DMS153 (cell line): Measurements from ENCODE around the gene XK.
"Not testable (repeated sequence)": the region's sequence is repeated elsewhere in the genome, so short reads cannot be mapped to it uniquely, and the experiment has no call there.

Experiments
- DNase-seq: peaks from one replicate; lab custom pipeline; 2025; lab: John Stamatoyannopoulos, UW

XK gene, protein sequence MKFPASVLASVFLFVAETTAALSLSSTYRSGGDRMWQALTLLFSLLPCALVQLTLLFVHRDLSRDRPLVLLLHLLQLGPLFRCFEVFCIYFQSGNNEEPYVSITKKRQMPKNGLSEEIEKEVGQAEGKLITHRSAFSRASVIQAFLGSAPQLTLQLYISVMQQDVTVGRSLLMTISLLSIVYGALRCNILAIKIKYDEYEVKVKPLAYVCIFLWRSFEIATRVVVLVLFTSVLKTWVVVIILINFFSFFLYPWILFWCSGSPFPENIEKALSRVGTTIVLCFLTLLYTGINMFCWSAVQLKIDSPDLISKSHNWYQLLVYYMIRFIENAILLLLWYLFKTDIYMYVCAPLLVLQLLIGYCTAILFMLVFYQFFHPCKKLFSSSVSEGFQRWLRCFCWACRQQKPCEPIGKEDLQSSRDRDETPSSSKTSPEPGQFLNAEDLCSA

DNA sequence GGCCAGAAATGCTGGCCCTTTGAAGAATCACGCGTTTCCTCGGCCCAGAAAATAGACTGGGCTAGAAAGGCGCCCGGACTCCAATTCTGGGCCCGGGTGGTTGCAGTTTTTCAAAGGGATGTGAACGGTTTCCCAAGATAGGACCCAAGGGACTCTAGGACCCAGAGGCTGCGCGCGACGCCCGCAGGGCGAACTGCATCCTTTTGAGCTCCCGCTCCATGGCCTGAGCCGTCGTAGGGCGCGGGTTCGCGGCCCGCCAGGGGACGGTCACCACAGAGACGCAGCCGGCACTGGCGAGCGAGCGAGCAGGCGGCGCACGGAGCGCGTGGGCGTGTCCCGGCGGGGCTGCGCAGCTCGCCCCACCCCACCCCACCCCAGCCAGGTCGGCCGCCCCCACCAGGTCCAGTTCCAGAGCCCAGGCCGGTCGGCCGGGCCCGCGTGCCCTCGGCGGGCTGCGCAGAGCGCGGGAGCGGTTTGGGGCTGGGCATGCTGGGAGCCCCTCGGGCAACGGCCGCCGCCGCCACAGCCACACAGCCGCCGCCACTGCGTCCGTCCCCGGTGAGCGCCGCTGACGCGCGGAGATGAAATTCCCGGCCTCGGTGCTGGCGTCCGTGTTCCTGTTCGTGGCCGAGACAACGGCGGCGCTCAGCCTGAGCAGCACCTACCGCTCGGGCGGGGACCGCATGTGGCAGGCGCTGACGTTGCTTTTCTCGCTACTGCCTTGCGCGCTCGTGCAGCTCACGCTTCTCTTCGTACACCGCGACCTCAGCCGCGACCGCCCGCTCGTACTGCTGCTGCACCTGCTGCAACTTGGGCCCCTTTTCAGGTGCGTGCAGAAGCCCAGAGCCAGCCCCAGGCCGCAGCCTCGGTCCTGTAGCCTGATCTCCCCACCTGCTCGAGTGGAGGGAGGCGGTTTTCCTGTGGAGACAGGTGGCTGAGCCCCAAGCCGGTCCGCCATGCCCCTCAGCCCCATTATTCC lies at the start of gene XK:
TSS of gene XK (plus strand) at position 411 of the 979 bp plus-strand sequence. CDS start at position 582, 171 bp downstream.
- DNase-seq: peak; percentile 25

DNA sequence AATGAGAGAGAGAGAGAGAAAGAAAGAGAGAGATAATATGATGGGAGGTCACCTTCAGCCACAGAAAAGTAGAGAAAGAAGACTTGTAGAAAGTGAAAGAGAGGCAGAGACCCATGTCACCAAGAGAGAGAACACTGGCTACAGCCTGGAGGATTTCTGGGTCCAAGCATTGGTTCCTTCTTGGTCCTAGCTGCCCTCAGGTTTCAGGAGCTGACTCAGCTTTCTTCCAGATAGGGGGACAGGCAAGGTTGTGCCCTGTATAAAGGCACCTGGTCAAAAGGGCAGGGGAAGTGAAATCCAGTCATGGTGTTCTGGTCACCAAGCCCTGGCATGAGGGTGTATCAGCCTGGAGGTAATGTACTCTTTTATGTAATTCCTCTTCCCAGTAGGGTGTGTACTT lies 47.5 kb upstream of the XK start:
- DNase-seq: no peak

- no peak for DNase-seq
These were observed 45.4 kb upstream of the XK start for GRCh38 chrX:37640142-37640541.

- DNase-seq: no peak
These were observed 43.7 kb upstream of the XK start for GRCh38 chrX:37641859-37642258.

- no peak for DNase-seq
These were observed 40.9 kb upstream of the XK start for GRCh38 chrX:37644381-37645305.

DNA sequence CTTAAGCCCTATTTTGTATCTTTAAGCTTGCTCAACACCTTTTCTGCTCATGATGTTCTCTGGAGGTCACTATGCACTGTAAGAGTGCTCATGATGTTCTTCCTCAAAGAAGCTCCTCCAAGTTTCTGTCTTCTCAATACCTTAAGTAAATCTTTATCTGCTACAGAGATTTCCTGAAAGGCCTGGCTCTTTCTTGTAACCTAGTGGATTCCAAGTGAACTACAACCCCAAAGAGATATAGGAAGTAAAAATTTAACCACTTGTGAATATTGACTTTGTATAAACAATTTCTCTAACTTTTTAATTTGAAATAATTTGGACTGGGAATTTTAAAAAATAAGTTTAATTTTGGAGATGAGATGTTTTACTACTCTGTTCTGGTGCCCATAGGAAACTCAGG lies 39.3 kb upstream of the XK start:
- DNase-seq: no peak

- DNase-seq: not testable (repeated sequence)
These were observed 34.7 kb upstream of the XK start for GRCh38 chrX:37650879-37651278.

GRCh38 chrX:37651921-37652452 lies 33.6 kb upstream of the XK start:
- no peak for DNase-seq

- DNase-seq: no peak
These were observed 32.9 kb upstream of the XK start for GRCh38 chrX:37652589-37653231.

DNA sequence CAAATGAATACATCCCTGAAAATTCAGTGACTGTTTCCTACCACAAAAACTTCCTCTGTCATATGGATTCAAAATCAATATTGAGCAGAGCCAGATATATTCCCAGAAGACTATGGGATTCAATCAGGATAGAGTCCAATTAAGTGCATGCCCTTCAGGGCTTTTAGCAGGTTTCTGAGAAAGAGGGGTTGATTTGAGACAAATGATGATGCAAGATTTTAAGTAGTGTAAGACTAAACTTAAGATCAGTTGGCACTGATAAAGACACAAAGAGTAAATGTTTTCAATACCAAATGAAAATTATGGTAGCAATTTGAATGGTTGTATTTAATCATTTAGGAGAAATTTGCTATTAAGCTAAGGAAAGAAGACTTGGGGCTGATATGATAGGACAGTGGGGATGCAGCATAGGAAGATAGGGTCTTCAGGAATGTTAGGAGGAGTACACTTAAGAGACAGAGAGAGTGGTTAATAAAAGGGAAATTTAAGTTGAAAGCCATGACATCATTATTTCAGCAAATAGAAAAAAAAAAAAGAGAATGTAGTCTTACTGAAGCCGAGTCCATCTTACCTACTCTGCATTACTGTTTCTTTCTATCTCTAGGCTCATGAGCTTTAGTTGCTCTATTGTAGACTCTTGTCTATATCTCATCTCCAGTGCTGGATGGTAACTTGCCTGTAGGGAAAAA lies 32.0 kb upstream of the XK start:
- no peak for DNase-seq

- no peak for DNase-seq
These were observed 27.1 kb upstream of the XK start for GRCh38 chrX:37658343-37659030.

- no peak for DNase-seq
These were observed 26.5 kb upstream of the XK start for GRCh38 chrX:37659047-37659446.

DNA sequence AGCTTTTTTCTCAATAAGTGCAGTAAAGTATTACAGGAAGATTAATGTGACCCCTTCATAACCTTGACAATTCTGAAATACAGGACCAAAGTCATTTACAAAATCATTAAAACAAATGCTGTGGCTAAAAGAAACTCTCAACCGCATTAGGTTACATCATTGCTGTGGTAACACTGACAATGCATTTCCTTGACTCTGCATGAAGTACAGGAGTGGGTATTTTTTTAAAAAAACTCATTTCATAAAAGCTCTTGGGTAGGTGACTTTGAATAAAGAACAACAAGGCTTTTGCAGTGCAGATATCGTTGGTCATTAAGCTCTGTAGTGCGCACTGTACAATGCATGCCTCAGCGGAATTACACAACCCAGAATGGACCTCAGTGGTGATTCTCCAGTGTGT lies 23.4 kb upstream of the XK start:
- no peak for DNase-seq

- DNase-seq: no peak
These were observed 19.1 kb upstream of the XK start for GRCh38 chrX:37666516-37666915.

- DNase-seq: no peak
These were observed 18.4 kb upstream of the XK start for GRCh38 chrX:37667141-37667540.

- DNase-seq: no peak
These were observed 13.0 kb upstream of the XK start for GRCh38 chrX:37672563-37672962.

DNA sequence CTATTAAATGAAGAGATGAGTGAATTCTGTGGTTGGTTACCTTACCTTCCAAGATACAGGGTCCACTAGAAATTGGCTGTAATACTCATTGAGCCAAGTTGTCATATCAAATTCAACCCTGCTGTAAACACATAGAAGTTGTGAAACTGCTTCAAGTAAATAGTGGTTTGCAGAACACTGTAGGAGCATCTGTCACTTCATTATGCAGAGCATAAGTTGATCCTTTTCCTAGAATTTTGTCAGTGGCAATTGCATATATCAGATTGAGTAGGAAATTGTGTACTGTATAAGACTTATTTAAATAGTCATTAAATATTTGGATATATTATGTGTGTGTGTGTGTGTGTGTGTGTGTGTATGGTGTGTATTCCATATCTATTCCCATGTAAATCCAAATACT lies 8.8 kb upstream of the XK start:
- no peak for DNase-seq

- no peak for DNase-seq
These were observed 8.3 kb upstream of the XK start for GRCh38 chrX:37677243-37677642.

DNA sequence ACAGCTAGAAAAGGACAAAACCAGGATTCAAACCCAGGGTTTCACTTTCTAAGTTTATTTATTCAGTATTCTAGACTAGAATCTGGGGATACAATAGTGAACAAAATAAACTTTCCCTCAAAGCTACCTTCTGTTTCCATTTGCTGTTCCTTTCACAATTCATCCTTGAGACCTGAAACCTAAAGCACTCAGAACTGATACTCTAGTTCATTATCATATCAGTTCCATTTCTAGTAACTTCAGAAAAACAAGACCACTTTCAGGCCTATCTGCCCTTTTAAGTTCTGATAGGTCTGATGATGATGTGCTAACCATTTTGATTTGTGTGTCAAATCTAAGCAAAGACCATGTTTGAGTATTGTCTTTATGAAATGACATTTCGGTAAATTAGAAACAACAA lies 7.8 kb upstream of the XK start:
- no peak for DNase-seq

GRCh38 chrX:37678574-37678973 lies 7.0 kb upstream of the XK start:
- DNase-seq: no peak
